ENCODE data around the gene IL17RB.

Gene IL17RB

DNA sequence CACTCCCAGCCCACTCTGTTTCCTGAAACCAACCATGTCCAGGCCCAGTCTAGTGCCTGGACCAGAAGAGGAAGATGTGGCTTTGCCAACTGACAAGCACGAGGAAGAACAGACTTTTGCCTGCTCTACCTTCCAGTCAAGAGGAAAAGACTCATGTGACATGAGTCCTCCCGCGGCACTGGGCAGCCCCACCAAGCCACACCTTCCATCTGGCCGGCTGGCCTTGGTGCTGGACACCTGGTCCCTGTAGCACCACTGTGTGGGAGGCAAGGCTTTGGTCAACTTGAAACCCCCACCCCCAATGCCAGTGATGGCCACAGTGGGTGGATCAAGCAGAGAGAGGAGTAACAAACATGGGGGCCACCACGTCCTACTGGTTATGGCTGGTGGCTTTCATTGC, 12.7 kb upstream of the IL17RB start:
- no peak for DNase-seq

DNA sequence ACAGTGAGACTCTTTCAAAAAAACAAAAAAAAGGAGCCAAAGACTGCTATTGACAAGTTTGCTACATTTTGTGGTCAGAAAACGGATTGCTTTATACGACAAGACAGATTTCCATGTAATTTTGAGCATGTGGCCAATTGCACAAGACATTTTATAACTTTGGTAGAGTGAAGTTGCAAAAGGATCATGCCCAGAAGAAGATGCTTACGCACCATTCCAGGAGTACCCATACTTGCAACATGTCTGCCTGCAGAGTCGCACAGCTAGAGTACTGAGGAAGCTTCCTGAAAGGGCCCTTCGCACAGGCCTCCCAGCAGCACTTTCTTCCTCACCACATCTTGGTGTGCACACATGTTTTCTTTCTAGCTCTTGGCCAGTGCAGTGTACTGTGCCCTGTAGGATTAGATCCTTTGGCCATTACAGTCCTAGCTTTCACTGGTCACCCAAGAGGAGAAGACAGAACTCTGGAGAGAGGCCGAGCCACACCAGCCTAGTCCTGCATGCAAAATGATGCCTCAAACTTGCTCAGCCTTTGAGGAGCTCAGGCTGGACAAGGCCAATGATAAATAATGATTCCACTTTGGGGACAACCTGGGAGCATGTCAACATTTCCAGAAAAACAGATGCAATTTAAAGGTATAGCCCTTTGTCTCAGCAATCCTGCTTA, 11.8 kb upstream of the IL17RB start:
- DNase-seq: no peak

DNA sequence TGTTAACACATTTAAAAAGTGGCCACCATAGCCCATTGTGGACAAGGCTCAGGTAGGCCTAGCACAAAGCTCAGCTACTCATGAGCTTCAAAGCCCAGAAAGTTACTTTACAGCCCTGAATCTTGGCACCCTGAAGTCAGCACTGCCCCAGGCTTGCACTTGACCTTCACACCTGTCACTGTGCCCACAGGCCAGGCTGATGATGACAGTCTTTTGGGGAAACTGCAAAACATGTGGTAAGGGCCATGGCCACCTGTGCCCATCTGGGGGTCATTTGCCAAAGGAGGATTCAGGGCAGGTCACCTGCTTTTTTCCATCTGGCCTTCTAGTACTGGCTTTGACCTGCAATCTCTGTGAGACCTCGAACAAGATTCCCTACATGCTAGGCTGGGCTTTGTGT, 11.1 kb upstream of the IL17RB start:
- DNase-seq: no peak

DNA sequence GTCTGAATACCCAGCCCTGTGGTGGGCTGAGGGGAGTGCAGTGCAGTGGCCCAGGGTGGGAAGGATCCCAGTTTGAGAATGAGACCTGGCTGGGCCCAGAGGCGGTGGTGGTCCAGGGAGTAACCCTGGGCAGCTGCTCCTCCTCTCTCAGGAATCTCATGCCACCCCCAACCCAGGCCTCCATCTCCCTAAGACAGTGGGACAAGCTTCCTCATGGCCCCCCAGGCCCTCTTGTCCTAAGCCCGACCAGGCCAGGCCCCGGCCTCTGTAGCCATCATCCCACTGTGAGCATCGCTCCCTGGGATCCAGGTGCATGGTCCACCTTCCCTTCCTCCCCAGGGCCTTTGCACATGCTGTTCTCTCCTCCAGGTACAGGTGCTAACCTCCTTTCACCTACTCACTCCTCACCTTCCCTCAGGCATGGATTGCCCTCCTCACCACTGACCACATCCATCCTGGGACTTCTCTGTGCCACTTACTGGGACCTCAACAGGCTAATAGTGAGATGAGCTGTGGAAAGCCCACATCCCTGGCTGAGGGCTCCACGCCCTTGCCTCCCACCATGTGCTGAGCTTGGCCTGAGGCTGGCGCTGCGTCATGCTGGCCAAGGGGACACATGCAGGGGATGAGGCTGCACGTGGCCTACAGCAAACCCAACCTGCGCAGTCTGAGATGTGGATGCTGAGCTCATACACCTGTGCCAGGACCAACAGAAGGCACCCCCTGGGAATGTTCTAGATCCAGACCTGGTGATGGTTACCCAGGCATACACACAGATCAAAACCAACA, 10.1 kb upstream of the IL17RB start:
- DNase-seq: no peak

DNA sequence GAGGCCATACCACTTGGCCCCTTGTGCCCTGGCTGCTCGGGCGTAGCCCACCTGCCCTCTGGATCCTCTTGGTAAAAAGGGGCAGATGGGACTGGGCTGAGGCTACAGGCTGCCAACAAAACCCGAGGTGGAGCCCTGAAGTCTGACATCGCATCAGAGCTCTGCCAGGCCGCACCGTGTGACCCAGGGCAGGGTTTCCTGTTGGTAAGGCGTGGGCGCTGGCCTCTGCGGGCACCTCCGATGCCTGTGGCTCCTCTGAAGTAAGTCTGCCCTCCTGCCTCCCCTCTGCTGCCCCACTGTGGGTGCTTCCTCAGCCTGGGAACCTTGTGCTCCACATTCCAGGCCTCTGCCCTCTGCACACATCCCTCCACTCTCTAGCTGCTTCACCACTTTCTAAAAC, 9.0 kb upstream of the IL17RB start:
- DNase-seq: no peak

DNA sequence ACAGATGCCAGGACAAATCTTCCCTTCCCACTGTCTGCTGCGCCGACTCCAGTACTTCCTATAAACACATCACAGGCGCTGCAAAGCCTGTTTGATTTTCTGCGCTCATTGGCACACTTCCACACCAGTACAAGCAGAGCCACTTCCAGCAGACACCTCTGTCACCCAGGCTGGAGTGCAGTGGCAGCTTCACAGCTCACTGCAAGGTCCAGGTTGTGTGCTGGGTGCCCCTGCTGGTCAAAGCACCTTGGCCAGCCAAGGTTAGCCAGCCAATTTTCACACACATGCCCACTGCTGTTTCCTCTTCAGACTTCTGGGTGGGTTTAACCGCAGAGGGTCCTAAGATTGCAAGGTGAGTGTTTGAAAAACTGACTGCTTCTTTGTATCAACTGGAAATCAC, 5.1 kb upstream of the IL17RB start:
- no peak for DNase-seq

DNA sequence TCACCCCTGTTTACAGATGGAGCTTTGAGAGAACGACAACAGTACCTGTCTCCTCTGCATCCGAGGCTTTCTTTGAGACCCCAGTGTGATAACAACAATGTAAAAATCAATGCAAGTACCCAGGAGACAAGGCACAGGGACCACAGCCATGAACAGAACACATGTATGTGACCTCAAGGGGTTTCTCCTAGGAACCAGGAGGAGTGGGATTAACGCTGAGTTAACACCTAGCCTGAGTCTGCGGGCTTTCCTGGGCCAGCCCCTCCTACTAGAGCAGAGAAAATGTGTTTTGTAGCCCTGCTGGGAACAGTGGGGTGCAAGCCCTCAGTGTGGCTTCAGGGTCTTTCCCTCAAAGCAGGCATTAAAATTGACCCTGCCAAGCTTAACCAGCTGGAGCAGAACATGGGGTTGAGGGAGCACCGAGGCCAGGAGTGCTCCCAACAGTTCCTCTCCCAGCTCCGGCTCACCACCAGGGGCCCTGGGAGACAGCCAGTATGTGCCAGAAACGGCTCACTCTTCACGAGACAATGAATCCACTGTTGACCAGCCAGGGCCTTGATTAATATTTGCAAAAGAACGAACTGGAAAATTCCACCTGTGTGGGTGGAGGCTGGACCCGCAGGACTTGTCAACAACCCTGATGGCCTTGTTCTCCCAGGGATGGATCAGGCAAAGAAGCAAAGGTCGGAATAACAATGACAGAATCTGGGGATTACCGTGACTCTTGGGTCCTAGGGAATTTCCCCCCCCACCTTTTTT, 3.8 kb upstream of the IL17RB start:
- no peak for DNase-seq

DNA sequence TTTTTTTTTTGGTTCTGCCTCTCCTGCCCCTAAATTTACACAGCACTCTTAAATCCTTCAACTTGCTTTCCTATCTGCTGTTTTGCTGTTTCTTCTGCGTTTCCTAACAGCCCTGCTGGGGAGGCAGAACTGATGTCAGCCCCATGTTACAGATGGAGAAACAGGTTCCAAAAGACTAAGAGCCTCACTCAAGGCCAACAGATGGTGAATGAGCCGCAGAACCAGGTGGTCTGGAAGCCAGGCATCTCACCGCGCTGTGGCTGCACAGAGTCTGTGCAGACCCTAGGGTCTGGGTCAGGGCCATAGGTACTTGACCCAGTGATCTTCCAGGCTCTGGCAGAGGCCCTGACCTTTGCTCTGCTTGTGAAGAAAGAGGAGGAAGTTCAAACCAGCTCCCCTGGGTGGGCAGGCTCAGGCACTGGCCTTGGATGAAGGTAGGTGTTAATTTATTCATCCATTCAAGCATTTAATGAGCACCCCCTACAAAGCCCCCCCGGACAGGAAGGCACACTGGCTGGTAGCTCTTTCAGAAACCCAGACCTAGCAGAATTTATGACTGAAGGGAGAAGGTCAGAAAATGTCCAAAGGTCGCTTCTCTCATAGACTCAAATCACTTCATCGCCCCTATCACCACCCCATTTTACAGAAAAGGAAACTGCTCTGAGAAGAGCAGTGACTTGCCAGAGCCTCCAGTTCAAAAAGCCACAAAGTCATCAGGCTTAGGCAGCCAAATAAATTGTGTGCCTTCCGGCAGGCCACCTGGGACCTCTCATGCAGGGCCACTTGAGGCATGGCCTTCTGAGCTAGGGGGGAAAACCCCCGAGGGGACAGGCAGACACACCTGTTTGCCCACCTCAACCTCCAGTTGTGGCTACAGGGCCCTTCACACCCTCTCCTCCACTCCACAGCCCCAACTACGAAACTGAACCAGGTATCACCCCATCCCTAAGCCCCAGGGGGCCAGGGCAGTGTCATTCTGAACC, 2.9 kb upstream of the IL17RB start:
- DNase-seq: no peak

DNA sequence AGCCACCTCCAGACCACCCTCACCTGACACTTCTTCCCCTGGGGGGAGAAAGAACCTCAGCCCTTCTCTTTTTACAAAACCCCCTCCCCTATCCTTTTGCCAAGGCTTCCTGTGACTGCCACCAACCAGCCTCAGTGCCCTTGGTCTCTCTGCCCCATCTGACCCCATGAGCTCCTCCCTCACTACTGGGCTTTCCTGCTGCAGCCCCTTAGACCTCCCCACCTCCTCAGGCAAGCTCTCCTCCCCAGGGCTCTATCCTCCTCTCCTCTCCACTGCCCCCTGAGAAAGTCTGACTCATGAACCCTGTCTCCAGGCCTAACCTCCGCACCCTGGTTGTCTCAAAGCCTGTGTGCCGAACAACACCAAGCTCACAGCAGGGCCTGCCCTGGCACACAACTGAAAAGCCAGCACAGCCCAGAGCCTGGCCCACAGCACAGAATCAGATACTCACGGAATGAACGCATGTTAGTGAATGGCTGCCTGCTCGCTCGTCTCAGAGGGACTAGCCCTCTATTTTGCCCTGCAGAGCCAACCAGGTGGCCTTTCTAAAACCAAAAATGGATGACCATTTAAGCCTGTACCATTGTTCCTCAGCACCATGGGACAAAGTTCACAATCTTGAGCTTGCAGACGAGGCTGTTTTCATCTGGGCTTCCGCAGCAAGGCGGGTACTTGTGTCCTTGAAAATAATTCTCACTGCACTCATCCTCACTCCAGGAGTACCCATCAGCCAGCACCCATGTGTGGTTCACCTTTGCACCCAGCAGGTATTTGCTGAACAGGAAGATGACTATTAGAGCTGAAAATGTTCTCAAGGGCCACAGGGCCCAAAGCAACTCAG, 1.9 kb upstream of the IL17RB start:
- no peak for DNase-seq

DNA sequence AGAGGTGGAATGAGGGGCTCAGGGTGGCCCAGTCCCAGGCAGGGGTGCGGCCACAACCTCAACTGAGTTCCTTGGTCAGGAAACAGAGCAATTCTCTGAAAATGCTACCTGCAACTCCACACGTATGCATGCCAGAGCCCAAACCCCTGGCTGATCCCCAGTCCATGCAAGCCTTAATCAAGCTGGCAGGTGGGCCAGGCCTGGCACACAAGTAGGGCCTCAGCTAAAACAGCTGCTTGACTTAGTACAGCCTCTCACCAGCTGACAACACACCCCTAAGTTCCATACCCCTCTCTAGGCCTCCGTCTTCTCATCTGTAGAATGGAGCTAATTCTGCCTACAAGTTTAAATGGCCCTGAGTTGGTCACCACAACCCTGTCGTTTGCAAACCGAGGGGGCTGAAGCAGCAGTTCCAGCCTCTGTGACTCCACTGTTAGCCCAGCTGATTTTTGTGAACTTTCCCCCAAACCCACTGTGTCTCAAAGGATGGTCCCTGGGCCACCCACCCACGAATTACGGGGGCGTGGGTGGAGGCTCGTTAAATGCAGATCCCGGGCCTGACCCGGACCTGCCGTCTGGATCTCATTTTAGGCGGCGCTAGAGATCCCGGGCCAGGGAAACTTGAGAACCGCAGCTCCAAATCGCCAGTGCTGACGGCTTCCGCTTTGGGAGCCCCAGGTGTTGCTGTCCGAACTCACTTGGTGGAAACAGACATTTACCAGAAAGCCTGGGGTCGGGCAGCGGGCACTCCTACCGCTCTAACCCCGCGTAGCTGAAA, 1.1 kb upstream of the IL17RB start:
- DNase-seq: no peak

DNA sequence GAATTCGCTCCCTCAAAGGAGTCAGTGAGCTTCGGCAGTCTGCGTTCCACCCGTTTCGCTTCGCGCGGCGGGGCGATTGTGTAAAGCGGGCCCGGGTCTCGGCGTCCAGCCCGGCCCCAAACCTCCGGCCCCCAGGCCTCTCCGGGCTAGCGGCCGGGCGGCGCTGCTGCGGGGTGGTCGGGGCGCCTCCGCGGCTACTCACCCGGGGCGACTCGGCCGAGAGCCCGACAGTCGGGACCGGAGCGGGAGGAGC, 561 bp upstream of the IL17RB start:
- DNase-seq: no peak

DNA sequence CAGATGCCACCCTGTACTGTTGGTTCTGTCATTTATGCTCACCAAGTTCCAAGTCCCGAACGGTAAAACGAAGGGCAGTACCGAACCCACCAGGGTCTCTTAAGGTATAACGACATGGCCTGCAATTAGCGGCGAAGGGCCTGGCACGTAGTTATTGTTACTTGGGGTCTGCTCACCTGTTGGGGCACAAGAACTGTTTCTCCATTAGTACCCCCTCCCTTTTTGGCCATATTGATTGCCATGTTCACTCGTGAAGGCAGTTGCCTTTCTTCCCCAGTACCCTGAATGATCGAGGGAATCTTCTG, 435 bp downstream of the IL17RB start:
- no peak for DNase-seq

DNA sequence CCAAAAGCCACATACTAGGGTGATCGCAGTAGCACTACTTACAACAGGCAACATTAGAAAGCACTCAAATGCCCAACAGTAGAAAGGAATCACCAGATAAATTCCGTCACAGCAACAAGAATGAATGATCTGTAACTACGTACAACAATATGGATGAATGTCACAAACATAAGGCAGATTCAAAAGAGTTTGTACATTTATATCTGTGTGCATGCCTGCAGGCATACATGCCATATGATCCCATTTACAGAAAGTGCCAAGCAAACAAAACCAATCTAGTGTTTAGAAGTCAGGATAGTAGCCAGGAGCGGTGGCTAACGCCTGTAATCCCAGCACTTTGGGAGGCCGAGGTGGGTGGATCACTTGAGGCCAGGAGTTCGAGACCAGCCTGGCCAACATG, 3.5 kb downstream of the IL17RB start:
- no peak for DNase-seq

DNA sequence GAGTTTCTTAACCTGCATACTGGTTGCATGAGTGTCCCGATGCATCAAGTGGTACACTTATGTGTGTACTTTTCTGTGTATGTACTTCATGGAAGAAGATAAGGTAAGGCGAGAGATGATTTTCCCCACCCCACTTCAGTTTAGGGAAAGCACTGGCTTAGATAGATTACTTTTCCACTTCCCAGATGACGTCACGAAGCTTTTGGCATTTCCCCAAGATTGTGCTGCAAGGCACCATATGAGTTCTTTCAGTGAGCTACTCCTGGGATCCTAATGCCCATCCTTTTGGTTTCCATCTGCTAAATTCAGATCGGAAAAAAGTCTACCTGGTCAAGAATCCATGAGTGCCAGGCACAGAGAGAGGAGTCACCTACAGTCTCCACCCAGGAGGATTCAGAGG, 4.5 kb downstream of the IL17RB start:
- no peak for DNase-seq

DNA sequence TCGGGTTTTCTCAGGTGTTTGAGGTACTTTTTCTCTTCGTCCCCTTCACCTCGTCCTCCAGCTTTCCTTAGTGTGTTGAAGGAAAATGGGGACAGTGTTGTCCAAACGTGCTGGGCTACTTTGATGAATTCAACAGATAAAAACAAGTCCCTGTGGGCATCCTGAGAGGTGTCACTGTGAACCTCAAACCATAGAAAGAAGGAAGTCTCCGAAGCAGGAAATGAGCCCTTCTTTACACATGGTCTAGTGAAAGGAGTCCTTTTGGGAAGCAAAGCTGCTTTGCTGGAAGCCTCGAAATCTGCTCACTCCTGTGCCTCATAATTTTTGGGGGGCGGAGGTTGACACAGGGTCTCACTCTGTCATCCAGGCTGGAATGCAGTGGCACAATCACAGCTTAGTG, 10.6 kb downstream of the IL17RB start:
- no peak for DNase-seq

DNA sequence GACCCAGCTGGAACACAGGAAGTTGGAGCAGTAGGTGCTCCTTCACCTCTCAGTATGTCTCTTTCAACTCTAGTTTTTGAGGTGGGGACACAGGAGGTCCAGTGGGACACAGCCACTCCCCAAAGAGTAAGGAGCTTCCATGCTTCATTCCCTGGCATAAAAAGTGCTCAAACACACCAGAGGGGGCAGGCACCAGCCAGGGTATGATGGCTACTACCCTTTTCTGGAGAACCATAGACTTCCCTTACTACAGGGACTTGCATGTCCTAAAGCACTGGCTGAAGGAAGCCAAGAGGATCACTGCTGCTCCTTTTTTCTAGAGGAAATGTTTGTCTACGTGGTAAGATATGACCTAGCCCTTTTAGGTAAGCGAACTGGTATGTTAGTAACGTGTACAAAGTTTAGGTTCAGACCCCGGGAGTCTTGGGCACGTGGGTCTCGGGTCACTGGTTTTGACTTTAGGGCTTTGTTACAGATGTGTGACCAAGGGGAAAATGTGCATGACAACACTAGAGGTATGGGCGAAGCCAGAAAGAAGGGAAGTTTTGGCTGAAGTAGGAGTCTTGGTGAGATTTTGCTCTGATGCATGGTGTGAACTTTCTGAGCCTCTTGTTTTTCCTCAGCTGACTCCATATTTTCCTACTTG, 11.9 kb downstream of the IL17RB start:
- no peak for DNase-seq

DNA sequence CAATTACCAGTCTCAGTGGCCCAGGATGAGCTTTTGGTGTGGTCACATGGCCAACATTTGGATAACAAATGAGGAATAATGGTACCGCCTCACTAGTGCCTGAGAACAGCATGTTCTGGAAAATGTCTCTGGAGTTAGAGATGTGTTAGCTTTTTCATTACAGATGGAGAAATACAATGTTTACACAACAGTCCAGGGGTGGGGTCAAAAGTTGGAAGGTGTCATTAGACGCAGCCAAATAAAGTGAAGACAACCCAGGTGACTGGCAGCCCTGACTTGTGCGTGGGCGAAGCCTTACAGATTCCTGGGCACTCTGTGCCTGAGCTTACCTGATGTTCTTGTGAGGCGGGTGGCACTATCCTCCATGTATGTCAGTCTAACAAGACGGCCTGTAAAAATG, 12.8 kb downstream of the IL17RB start:
- DNase-seq: no peak

DNA sequence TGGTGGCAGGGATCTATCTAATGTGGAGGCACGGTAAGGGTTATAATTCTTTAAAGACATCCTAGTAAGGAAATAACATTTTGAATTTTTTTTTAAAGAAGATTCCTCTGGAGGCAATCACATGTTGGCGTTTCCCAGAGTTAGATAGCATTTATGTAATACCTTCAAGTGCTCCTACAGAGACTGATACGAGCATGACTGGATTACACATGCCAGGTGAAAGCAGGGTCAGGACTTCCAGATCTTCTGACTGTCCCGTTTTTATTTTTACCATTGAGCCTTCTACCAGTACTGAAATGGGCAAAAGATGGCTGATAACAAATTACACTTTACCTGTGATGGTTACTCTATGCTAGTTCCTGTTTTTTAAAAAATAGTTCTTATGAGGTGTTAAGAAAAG, 13.8 kb downstream of the IL17RB start:
- DNase-seq: no peak

DNA sequence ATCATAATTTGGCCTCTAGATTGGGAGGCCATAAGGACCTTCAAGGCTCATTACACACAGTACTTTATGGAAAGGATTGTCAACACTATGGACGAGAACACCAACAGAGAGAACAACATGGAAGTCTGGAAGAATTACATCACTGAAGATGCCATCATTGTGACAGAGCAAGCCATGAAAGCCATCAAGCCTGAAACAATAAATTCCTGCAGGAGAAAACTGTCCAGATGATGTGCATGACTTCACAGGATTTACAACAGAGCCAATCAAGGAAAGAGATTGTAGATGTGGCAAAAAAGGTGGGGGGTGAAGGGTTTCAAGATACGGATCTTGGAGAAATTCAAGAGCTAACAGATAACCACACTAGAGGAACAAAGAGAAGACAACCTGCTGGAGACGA, 15.9 kb downstream of the IL17RB start:
- DNase-seq: no peak

DNA sequence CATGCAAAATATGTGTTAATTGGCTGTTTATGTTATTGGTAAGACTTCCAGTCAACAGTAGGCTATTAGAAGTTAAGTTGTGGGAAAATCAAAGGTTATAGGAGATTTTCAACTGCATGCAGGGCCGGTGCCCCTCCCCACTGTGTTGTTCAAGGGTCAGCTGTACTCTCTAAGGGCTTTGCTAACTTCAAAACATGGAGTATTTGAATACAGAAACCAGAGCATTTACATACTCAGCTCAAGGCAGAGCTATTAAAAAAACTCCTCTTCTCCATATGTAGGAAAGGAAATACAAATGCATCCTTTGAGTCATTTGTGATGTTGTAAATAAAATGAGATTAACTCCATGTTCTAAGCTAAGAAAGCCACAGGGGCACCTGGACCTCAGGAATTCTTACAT, 16.8 kb downstream of the IL17RB start:
- no peak for DNase-seq

Data from activated naive CD4-positive, alpha-beta T cell treated with Interleukin-2 at 50 U/mL for 16 hours (primary cell).